Frontal cortex (tissue), 4 donors: ENCODE measurements around the gene SMAD3. TPM values are rescaled to one million over a fixed set of nuclear protein-coding genes. Genes with fewer than 3 reads are reported as not detected.
"Not testable (repeated sequence)": the region's sequence is repeated elsewhere in the genome, so short reads cannot be mapped to it uniquely, and the experiment has no call there.

ENCODE experiments used
- DNase-seq, 2 donors: peaks; one replicate each; pipeline ENCODE4 v3.0.0; 2012; ENCODE audit warnings: low spot score in 2 of 2
- FAIRE-seq: peaks from 2 replicates; lab custom pipeline; 2012; peaks lifted over from hg19 to GRCh38; lab: Jason Lieb, UNC
- total RNA-seq: library from RNA; depleted of rRNA; stranded (reverse); fragments of >200 nt; gene quantifications from one replicate; pipeline ENCODE4 v1.2.3, GENCODE V29; 2014
- donor health status: control.
- donor health status: control.
- donor health status: control.

SMAD3 gene
- total RNA-seq, 1 donor from 2014 or later, result 2.0 TPM

- no peak for DNase-seq
- FAIRE-seq, result no peak
Observed at GRCh38 chr15:67059127-67059553, 6.3 kb upstream of the SMAD3 start.

GRCh38 chr15:67061811-67062368 lies 3.5 kb upstream of the SMAD3 start:
- FAIRE-seq, result no peak
- DNase-seq, result no peak

DNA sequence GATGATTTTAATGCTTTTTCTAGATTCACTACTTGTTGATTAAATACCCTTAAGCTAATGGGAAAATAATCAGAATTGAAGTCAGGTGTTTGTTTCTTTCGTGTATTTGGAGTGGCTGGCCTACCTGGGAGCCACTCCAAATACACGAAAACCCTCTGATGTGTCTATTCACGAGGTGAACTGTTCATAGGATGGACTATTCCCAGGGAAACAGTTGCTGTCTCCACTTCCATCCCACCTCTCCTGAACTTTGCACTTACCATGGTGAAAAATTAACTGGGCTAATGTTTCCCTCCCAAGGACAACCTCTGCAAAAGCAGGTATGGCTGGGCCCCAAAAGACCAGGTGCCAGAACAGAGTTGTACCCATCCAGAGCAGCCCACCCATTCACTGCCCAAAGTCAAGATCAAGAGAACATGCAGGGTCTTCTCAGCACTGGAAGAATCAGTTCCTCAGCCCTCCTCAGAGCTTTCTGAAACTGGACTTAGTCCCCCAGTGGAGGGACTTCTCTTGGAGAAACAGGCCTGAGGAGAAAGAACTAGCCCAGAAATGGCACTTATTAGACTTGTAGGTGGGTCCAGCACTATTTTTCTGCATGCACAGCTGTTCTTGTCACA lies 2.9 kb upstream of the SMAD3 start:
- FAIRE-seq (no peak), DNase-seq (no peak)

- no peak for FAIRE-seq
- peak in 1 of 2 donors; percentile 20 for DNase-seq
Observed at GRCh38 chr15:67063689-67064606, 1.5 kb upstream of the SMAD3 start.

DNA sequence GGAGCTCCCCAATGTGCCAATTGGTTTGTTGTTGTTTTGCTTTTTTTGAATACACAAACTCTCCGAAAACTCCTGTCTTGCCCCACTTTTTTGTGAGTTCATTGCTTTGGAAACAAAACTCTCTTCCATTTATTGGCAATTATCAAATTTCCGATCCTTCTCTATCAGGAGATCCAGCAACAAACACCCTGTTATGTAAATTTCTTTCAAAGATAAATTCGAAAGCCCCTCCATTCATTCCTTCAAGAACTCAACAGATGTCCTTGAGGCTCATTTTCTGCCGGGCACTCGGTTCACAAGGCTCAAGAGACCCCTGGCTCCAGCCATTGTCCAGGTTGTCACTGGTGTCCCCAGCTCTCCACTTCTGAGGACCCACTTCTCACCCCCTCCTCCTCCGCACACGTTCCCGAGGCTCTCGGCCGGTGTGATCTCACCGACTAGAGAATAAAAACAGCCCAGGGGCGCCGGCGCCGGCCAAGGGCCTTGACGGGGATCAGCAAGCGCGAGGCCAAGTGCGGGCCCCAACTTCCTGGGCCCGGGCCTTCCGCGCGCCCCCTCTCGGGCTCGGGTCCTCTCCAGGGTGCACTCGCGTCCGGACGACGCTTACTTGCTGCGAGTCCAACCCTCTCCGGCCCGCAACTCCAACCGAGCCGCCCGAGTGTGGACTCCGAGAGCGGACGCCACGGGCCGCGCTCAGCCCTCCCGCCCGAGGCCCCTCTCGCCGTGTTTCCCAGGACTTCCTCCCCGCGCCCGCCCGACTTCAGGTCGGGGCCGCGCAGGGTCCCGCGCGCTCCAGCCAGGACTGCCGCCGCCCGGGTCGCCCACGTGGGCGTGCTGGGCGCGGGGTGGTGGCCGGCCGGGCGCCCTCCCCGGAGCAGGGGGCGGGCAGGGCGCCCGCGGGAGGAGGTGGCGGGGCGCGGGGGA lies 533 bp upstream of the SMAD3 start:
- DNase-seq (no peak), FAIRE-seq (no peak)

DNA sequence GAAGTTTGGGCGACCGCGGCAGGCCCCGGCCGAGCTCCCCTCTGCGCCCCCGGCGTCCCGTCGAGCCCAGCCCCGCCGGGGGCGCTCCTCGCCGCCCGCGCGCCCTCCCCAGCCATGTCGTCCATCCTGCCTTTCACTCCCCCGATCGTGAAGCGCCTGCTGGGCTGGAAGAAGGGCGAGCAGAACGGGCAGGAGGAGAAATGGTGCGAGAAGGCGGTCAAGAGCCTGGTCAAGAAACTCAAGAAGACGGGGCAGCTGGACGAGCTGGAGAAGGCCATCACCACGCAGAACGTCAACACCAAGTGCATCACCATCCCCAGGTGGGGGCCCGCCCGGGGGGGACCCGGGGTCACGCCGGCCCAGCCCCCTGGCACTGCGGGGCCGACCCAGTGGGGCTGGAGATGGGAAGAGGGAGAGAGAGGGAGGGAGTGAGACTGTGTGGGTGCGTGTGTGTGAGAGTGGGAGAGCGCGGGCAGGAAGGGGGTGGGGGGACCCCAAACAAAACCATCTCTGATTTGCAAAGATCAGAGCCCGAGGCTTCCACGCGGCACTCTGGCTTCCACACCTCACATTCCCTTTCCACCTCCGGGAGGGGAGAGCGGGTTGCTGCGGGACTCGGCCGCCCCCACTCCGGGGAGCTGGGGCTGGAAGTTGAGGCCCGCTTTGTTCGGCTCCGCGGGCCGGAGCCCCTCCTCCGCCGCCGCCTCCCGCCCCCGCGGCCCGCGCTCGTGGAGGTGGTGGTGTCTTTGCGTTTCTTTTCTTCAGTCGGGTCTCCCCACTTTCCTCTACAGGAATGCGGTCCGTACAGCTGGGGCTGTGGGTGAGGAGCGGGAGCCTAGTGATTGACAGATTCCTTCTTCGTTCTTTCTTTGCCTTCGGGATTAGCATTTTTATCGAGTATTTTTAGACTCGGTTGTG lies 898 bp downstream of the SMAD3 start:
- no peak for FAIRE-seq
- DNase-seq, result peak in 1 of 2 donors; percentile 48

GRCh38 chr15:67066959-67067853 lies 1.8 kb downstream of the SMAD3 start:
- DNase-seq, result no peak
- FAIRE-seq, result no peak

GRCh38 chr15:67067930-67068551 lies 2.6 kb downstream of the SMAD3 start:
- FAIRE-seq (no peak), DNase-seq (no peak)

GRCh38 chr15:67068710-67069400 lies 3.5 kb downstream of the SMAD3 start:
- no peak for DNase-seq
- no peak for FAIRE-seq

- DNase-seq, result no peak
- FAIRE-seq, result no peak
Observed at GRCh38 chr15:67070150-67070549, 4.7 kb downstream of the SMAD3 start.

DNA sequence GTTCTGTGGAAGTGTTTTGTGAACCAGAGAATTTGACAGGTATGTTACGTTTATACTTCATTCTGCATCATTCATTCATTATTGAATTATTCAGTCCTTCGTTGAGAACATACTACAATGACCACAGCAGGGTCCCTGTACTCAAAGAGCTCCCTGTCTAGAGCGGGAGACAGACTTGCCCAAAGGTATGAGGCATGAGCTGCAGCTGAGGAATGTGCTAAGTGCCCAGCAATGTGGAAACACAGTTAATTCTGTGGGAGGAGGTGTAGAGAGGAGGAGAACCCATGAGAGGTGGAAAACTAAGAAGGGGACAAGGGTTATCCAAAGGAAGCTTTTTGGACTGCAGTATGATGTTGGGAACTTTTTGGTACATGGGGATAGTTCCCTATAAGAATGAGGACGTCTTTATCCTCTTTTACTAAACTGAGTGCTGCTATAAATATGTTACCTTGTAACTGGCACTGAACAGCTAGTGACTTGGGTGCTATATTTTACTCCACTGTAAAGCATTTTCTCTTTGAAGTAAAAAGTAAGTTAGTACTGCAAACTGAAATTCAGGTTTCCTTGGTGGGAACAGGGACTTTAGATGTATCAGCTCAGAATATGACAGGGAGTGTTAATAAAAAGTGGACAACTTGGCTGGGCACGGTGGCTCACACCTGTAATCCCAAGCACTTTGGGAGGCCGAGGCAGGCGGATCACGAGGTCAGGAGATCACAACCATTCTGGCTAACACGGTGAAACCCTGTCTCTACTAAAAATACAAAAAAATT lies 5.7 kb downstream of the SMAD3 start:
- FAIRE-seq (no peak), DNase-seq (no peak)

- FAIRE-seq, result no peak
- no peak for DNase-seq
Observed at GRCh38 chr15:67072442-67072841, 7.0 kb downstream of the SMAD3 start.

DNA sequence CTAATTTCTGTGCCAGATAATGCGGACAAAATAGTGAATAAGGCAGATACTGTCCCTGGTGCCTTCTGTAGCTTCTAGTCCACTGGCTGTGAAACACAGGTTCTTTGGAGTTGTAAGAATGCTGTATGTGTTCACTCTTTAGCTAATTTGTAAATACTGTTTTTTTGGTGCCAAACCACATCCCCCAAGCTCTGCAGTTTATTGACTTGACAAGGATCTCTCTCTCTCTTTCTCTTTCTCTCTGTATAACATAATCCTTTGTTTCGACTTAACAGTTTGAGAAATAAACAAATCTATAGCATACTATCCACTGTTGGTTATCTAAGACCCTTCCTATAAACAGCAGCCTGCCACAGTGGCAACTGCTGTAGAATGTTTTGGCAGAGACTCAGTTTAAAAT lies 7.6 kb downstream of the SMAD3 start:
- FAIRE-seq, result no peak

GRCh38 chr15:67074886-67075229 lies 9.5 kb downstream of the SMAD3 start:
- FAIRE-seq (no peak), DNase-seq (no peak)

More for the DNA sequence above, 7.6 kb downstream of the SMAD3 start:
- DNase-seq, result no peak

DNA sequence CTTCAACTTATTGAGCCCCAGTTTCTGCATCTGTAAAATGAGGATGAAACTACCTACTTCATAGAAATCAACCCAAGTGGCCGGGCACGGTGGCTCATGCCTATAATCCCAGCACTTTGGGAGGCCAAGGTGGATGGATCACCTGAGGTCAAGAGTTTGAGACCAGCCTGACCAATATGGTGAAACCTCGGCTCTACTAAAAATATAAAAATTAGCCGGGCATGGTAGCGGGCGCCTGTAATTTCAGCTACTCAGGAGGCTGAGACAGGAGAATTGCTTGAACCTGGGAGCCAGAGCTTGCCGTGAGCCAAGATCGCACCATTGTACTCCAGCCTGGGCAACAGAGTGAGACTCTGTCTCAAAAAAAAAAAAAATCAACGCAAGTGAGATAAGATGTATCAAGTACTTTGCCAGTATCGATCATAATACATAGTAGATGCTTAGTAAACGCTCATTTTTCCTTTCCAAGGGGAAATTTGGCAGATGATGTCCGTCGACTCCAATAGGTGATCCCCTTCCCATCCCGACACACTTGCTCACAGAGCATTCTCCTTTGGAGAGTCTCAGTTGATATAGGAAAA lies 10.2 kb downstream of the SMAD3 start:
- FAIRE-seq, DNase-seq: not testable (repeated sequence)
